GM21423 (cell line): ENCODE measurements around the gene PMAIP1.

Experiments
- ATAC-seq: cut with Tn5 transposase; IDR thresholded peaks from one replicate; pipeline ENCODE4 v1.9.1; 2021; ENCODE audit warnings: mild to moderate bottlenecking, moderate library complexity; ENCODE audit not compliant: unreplicated experiment

The PMAIP1 gene

GRCh38 chr18:59909289-59910036 lies 9.7 kb downstream of the PMAIP1 start:
- no peak for ATAC-seq

GRCh38 chr18:59910967-59911366 lies 11.2 kb downstream of the PMAIP1 start:
- ATAC-seq = no peak

- no peak for ATAC-seq
Measured at GRCh38 chr18:59911600-59911999, 11.8 kb downstream of the PMAIP1 start.

GRCh38 chr18:59912007-59912550 lies 12.3 kb downstream of the PMAIP1 start:
- ATAC-seq = no peak

GRCh38 chr18:59915606-59916005 lies 15.8 kb downstream of the PMAIP1 start:
- no peak for ATAC-seq

GRCh38 chr18:59916746-59917145 lies 16.9 kb downstream of the PMAIP1 start:
- no peak for ATAC-seq

GRCh38 chr18:59917422-59917821 lies 17.6 kb downstream of the PMAIP1 start:
- no peak for ATAC-seq

GRCh38 chr18:59918320-59918755 lies 18.5 kb downstream of the PMAIP1 start:
- peak; percentile 59 for ATAC-seq

GRCh38 chr18:59918997-59919396 lies 19.2 kb downstream of the PMAIP1 start:
- no peak for ATAC-seq

GRCh38 chr18:59921384-59921891 lies 21.6 kb downstream of the PMAIP1 start:
- peak; percentile 41 for ATAC-seq

GRCh38 chr18:59923539-59924196 lies 23.9 kb downstream of the PMAIP1 start:
- peak; percentile 40 for ATAC-seq

GRCh38 chr18:59926131-59926530 lies 26.3 kb downstream of the PMAIP1 start:
- ATAC-seq = no peak

GRCh38 chr18:59927246-59927825 lies 27.5 kb downstream of the PMAIP1 start:
- peak; percentile 56 for ATAC-seq

- ATAC-seq = no peak
Measured at GRCh38 chr18:59928201-59928600, 28.4 kb downstream of the PMAIP1 start.

GRCh38 chr18:59929621-59930295 lies 30.0 kb downstream of the PMAIP1 start:
- ATAC-seq = no peak

GRCh38 chr18:59932401-59932800 lies 32.6 kb downstream of the PMAIP1 start:
- no peak for ATAC-seq

GRCh38 chr18:59938676-59939075 lies 38.9 kb downstream of the PMAIP1 start:
- ATAC-seq = no peak

GRCh38 chr18:59939127-59939526 lies 39.3 kb downstream of the PMAIP1 start:
- no peak for ATAC-seq

- ATAC-seq = no peak
Measured at GRCh38 chr18:59940068-59940467, 40.3 kb downstream of the PMAIP1 start.

- no peak for ATAC-seq
Measured at GRCh38 chr18:59941331-59941730, 41.5 kb downstream of the PMAIP1 start.

GRCh38 chr18:59942601-59943000 lies 42.8 kb downstream of the PMAIP1 start:
- no peak for ATAC-seq
